ENCODE measurements around the gene IQCN.

GRCh38 chr19:18211683-18212082 is 62.6 kb downstream of the IQCN start:
- TF ChIP-seq, protein P1, sequence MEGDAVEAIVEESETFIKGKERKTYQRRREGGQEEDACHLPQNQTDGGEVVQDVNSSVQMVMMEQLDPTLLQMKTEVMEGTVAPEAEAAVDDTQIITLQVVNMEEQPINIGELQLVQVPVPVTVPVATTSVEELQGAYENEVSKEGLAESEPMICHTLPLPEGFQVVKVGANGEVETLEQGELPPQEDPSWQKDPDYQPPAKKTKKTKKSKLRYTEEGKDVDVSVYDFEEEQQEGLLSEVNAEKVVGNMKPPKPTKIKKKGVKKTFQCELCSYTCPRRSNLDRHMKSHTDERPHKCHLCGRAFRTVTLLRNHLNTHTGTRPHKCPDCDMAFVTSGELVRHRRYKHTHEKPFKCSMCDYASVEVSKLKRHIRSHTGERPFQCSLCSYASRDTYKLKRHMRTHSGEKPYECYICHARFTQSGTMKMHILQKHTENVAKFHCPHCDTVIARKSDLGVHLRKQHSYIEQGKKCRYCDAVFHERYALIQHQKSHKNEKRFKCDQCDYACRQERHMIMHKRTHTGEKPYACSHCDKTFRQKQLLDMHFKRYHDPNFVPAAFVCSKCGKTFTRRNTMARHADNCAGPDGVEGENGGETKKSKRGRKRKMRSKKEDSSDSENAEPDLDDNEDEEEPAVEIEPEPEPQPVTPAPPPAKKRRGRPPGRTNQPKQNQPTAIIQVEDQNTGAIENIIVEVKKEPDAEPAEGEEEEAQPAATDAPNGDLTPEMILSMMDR (IDR thresholded peaks at IDR 0.05; ENCODE audit: low read depth, low read length, poor library complexity, severe bottlenecking): no peak
- no peak for TF ChIP-seq EZH2phosphoT487 (IDR thresholded peaks at IDR 0.05; ENCODE audit: borderline replicate concordance, low read length)
